Hematopoietic multipotent progenitor cell treated with erythropoietin and hydrocortisone succinate and interleukin-3 and kit ligand, for 6 days (in vitro differentiated cells): ENCODE measurements around the gene MAPRE3.

ENCODE experiments used
- DNase-seq: peaks from one replicate; pipeline ENCODE4 v3.0.0-alpha.2; 2015

The MAPRE3 gene

GRCh38 chr2:27018142-27018541 lies 47.7 kb downstream of the MAPRE3 start:
- no peak for DNase-seq

- DNase-seq = no peak
Observed at GRCh38 chr2:27019459-27019858, 49.0 kb downstream of the MAPRE3 start.

- DNase-seq = peak; percentile 81
Observed at GRCh38 chr2:27019931-27020855, 49.8 kb downstream of the MAPRE3 start.

GRCh38 chr2:27021253-27022049 lies 51.0 kb downstream of the MAPRE3 start:
- DNase-seq = no peak

GRCh38 chr2:27023740-27024139 lies 53.3 kb downstream of the MAPRE3 start:
- DNase-seq = no peak

GRCh38 chr2:27024188-27024587 lies 53.8 kb downstream of the MAPRE3 start:
- peak; percentile 28 for DNase-seq

GRCh38 chr2:27024812-27025211 lies 54.4 kb downstream of the MAPRE3 start:
- no peak for DNase-seq

GRCh38 chr2:27025281-27025800 lies 54.9 kb downstream of the MAPRE3 start:
- DNase-seq = no peak

GRCh38 chr2:27025861-27026851 lies 55.7 kb downstream of the MAPRE3 start:
- DNase-seq = no peak

GRCh38 chr2:27027211-27027651 lies 56.8 kb downstream of the MAPRE3 start:
- DNase-seq = no peak

GRCh38 chr2:27029051-27029450 lies 58.6 kb downstream of the MAPRE3 start:
- DNase-seq = no peak

- DNase-seq = peak; percentile 91
Observed at GRCh38 chr2:27032495-27033252, 62.2 kb downstream of the MAPRE3 start, which contains the start of gene TMEM214. Gene TMEM214, plus strand, starts transcription at chr2:27032965. Its CDS starts 51 bp downstream, at chr2:27033016.

- no peak for DNase-seq
Observed at GRCh38 chr2:27033253-27033852, 62.9 kb downstream of the MAPRE3 start.

- no peak for DNase-seq
Observed at GRCh38 chr2:27038012-27038411, 67.6 kb downstream of the MAPRE3 start.

GRCh38 chr2:27038631-27039339 lies 68.3 kb downstream of the MAPRE3 start:
- no peak for DNase-seq

- DNase-seq = no peak
Observed at GRCh38 chr2:27039426-27039825, 69.0 kb downstream of the MAPRE3 start.

- DNase-seq = no peak
Observed at GRCh38 chr2:27039871-27040270, 69.4 kb downstream of the MAPRE3 start.

GRCh38 chr2:27040282-27040681 lies 69.8 kb downstream of the MAPRE3 start:
- DNase-seq = no peak

GRCh38 chr2:27041752-27042151 lies 71.3 kb downstream of the MAPRE3 start:
- no peak for DNase-seq

GRCh38 chr2:27042159-27042661 lies 71.8 kb downstream of the MAPRE3 start:
- DNase-seq = no peak
